Jurkat, Clone E6-1 (cell line): ENCODE results near the gene EOMES. TPM values are rescaled to one million over a fixed set of nuclear protein-coding genes. Genes with fewer than 3 reads are reported as not detected.
"Not testable (repeated sequence)": the region's sequence is repeated elsewhere in the genome, so short reads cannot be mapped to it uniquely, and the experiment has no call there.

Source experiments
- DNase-seq: peaks from one replicate; pipeline ENCODE4 v3.0.0-alpha.2; 2011; ENCODE audit warnings: low read depth, low spot score
- H3K4me3 ChIP-seq: 2 replicates; pipeline ENCODE4 v1.5.1; 2011; ENCODE audit warnings: mild to moderate bottlenecking, low read length, control low read depth, moderate library complexity
- polyA plus RNA-seq: library from polyadenylated mRNA; unstranded; fragments of >200 nt; gene quantifications from one replicate; pipeline ENCODE4 v1.2.1, GENCODE V29; 2012; ENCODE audit warnings: missing spikeins; ENCODE audit not compliant: insufficient read length, insufficient read depth

EOMES gene
- 3.5 TPM for polyA plus RNA-seq

GRCh38 chr3:27721717-27722564 is at the start of gene EOMES:
Gene EOMES (minus strand): TSS chr3:27722323. CDS start chr3:27722294, 29 bp downstream.
- peak within 1 kb of the TSS; percentile 62 for H3K4me3 ChIP-seq
- DNase-seq: peak; percentile 79

DNA sequence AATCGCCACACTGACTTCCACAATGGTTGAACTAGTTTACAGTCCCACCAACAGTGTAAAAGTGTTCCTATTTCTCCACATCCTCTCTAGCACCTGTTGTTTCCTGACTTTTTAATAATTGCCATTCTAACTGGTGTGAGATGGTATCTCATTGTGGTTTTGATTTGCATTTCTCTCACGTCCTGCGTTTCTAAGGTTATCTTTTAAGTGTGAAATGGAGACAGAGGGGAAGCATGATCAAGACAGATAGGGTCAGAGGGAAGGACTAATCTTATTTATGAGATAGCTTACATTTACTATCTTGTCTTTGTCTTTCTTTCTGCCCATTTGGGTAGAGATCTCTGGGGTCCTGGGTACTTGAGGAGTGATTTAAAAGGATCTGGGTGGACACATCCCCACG is 48.3 kb upstream of the EOMES start:
- not testable (repeated sequence) for H3K4me3 ChIP-seq
- peak; percentile 79 for DNase-seq

DNA sequence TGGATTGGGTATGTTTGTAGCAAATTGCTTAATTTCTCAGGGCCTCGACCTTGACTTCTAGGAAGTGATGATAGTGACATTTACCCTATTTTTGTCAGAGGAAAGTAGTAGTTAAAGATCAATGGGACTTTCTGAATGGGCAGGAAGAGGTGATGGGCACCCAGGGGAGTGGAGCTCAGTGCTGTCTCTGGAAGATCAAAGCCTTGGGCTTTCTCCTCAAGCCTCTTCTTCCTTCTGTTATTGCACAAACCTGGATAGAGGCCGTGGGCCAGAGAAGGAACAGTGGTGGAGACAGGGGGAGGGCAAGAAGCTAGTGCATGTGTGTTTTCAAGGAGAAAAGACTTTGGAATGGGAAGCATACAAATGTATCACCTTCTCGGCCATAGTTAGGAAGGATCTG is 44.9 kb upstream of the EOMES start:
- DNase-seq: no peak

DNA sequence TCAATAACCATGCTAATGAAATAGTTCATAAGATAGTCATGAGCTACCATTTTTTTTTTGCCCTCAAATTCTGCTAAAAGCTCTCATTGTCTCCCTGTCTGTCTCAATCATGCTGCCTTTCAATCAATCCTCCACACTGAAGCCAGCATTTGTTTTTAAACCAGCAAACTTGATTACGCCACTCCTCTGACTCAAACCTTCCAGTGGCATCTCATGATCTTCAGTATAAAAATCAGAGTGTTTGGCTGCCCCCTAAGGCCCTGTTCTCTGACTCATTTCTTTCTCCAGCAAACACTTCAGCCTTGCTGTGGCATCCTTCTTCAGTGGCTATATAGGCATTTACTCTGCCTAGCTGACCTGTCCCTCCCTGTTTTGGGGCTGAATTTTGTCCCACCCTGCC is 36.0 kb upstream of the EOMES start:
- no peak for DNase-seq
- H3K4me3 ChIP-seq: no peak overlapping the region

More for the DNA sequence above, 44.9 kb upstream of the EOMES start:
- no peak overlapping the region for H3K4me3 ChIP-seq

DNA sequence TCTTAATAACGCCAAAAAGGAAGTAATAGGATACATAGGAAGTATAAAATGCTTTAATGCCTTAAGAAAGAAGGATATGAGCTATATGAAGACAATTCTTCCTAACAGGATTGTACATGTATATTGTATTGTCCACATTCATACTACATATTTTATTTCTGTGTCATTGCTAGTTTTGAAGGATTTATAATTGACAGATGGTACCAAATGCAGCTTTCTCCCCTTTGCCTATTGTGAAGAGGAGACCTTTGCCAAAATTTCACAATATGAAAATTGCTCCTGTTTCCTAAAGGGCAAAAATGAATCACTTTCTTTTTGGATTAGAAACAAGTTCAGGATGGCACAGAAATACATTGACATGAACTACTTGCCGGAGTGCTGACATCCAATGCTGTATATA is 34.8 kb upstream of the EOMES start:
- H3K4me3 ChIP-seq: no peak overlapping the region
- DNase-seq: no peak

DNA sequence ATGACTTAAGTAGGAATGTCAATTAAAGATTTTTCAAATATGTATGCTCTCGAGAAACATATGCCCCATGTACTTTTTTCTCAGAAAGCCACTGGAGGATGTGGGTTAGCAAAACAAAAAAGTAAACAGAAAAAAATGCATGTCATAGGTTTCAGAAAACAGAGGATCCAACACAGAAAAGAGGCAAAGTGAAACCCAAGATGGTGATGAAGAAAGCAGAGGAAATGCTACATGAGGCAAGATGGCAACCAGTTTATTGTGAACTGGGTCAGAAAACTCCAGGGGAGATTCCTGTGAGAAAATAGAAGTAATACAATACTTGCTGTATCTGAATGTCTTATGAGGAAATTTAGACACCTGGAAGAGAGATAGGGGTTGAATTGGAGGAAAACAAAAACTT is 30.8 kb upstream of the EOMES start:
- no peak overlapping the region for H3K4me3 ChIP-seq
- DNase-seq: peak; percentile 39

DNA sequence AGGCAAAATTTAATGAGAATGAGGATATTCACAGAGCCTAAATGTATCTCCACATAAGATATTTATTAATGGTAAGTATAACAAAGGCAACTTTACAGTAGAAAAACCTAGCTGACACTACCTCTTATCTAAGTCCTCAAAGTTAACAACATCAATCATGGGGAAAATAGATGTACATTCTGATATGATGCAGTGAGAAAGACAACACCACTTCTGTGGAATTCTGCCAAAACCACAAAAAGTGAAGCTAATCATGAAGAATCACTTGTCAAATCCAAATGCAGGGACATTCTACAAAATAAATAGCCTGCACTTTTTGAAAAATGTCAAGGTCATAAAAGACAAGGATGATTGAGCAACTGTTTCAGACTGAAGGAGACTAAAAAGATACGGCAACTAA is 27.5 kb upstream of the EOMES start:
- DNase-seq: peak; percentile 32
- no peak overlapping the region for H3K4me3 ChIP-seq

- DNase-seq: no peak
These were observed 24.7 kb upstream of the EOMES start for GRCh38 chr3:27746838-27747237.

GRCh38 chr3:27740854-27741253 is 18.7 kb upstream of the EOMES start:
- H3K4me3 ChIP-seq: no peak overlapping the region
- no peak for DNase-seq

More at GRCh38 chr3:27746838-27747237, 24.7 kb upstream of the EOMES start:
- H3K4me3 ChIP-seq: no peak overlapping the region

- DNase-seq: no peak
- H3K4me3 ChIP-seq: no peak overlapping the region
These were observed 15.0 kb upstream of the EOMES start for GRCh38 chr3:27737091-27737490.

DNA sequence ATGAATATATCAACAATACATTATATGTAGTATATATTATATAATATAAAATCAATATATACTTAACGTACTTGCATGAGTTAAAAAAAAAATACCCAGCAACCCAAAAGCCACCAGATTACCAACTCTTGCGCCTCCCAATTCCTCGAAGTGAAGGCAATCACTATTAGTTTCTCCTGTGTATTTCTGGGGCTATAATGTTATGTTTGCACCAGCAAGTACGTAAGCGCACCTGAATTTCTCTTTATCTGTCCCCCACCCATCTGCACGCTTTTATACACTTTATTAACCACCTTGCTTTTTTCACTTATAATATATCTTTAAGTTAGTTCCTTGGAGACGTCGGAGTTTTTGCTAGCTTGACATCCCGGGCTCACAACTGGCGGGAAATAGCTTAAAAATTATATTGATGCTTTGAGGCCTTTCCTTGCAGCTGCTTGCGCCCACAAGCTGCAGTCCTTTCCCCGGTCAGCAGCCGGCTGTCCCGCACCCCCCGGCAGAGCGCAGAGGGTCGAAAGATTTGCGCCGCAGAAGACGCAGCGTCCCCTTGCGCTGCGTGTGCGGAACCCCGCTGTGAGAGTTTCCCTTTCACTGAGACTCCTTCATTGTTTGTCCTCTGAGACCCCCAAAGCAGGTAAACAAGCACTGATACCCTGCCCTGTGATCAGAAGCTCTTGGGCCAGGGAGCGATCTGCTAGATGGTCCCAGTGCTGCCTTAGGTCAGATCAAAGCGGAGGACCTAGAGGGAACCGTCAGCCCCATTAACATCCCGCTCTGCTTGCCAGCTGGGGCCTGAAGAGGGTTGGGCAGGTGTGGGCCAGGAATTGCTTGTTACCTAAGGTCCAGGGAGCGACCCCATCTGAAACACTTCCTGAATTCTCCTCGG is 8.9 kb upstream of the EOMES start:
- DNase-seq: no peak
- no peak overlapping the region for H3K4me3 ChIP-seq

GRCh38 chr3:27729748-27730611 is 7.9 kb upstream of the EOMES start:
- DNase-seq: no peak
- no peak overlapping the region for H3K4me3 ChIP-seq

DNA sequence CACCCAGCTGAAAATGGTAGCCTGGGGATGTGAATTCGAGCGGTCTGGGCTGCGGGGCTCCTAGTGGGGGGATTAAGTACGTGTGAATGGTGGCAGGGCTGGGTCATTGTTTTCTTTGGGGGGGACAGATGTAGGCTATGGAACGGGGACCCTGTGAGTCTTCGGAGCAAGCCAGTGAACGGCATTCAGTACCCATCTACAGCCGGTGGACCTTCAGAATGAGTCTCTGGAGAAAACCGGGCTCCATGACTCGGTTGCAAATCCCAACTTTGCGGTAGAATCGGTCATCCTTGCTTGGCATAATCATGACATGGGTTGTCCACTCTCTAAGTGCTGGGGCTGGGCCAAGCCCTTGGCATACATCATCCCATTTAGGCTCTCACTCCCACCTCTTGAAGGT is 7.2 kb upstream of the EOMES start:
- H3K4me3 ChIP-seq: no peak overlapping the region
- no peak for DNase-seq

- H3K4me3 ChIP-seq: no peak overlapping the region
These were observed 6.3 kb upstream of the EOMES start for GRCh38 chr3:27728195-27729087.

DNA sequence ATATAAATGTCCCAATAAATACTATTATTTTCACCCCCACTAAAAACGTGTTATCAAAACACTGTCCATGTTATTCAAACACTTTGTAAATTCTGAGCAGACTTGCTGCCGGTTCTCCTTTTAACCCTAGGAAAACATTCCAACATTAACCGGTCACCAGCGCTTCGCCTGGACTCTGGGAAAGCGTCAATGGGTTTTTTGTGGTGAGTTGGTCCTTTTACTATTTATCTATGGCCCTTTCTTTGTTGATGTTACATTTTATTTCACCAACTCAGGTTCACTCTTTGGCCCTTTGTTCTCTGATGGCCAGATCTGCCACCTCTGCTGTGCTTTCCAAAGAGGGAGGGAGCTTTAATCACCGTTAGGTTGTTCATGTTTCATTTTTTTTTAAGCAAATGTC is 4.1 kb upstream of the EOMES start:
- no peak overlapping the region for H3K4me3 ChIP-seq
- DNase-seq: no peak

More at GRCh38 chr3:27728195-27729087, 6.3 kb upstream of the EOMES start:
- DNase-seq: no peak

DNA sequence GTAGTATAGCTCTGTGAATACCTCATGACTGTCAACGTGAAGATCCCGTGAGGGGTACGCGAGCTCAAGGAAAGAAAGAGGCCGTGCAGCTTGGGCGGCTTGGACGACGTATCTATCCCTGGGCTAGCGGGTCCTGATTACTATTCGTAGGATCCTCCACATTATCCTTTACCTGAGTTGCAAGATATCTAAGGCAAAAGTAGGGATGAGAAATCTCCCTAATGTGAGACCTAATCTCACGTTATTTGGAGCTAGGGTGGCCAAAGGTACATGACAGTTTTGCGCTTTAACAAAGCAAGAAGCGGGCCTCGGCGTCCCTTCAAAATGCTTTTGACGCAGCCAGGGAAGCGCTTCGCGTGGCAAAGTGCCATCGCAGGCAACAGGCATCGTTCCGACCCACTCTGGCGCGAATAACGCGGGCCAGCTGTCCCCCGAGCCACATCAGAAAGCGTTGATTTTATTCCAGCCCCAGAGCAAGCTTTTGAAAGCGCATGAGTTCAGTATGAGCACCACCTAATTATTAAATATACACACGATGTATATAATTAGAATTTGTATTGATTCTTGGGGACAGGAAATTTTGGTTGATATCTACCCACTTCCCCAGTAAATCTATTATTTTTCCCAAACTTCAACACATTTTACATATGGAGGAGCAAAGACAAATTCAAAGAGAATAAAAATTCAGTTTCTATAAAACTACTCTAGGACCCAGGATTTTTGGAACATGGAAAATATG is 2.5 kb upstream of the EOMES start:
- H3K4me3 ChIP-seq: no peak overlapping the region
- no peak for DNase-seq

- H3K4me3 ChIP-seq: no peak overlapping the region
- DNase-seq: no peak
These were observed 1.8 kb upstream of the EOMES start for GRCh38 chr3:27723815-27724458.
